ENCODE results near the gene IL21R. TPM values are rescaled to one million over a fixed set of nuclear protein-coding genes. Genes with fewer than 3 reads are reported as not detected.

The IL21R gene
- total RNA-seq, 1 donor = 0.43 TPM

- no peak for DNase-seq (ENCODE audit: low read depth)
- no peak overlapping the region for H3K4me3 ChIP-seq (ENCODE audit: low read depth, low read length)
- no peak for TF ChIP-seq CTCF (IDR thresholded peaks at IDR 0.05; ENCODE audit: insufficient read depth, low read depth, low read length)
Measured at GRCh38 chr16:27463741-27464591, 62.0 kb downstream of the IL21R start.

GRCh38 chr16:27464626-27465482 lies 62.9 kb downstream of the IL21R start:
- no peak overlapping the region for H3K4me3 ChIP-seq (ENCODE audit: low read depth, low read length)
- no peak for TF ChIP-seq CTCF (IDR thresholded peaks at IDR 0.05; ENCODE audit: insufficient read depth, low read depth, low read length)
- DNase-seq (ENCODE audit: low read depth) = no peak

- no peak for DNase-seq (ENCODE audit: low read depth)
- TF ChIP-seq CTCF (IDR thresholded peaks at IDR 0.05; ENCODE audit: insufficient read depth, low read depth, low read length) = no peak
Measured at GRCh38 chr16:27465483-27465879, 63.5 kb downstream of the IL21R start.

GRCh38 chr16:27468941-27469531 lies 67.1 kb downstream of the IL21R start:
- DNase-seq (ENCODE audit: low read depth) = no peak
- TF ChIP-seq CTCF (IDR thresholded peaks at IDR 0.05; ENCODE audit: insufficient read depth, low read depth, low read length) = no peak
- H3K4me3 ChIP-seq (ENCODE audit: low read depth, low read length) = no peak overlapping the region

More at GRCh38 chr16:27465483-27465879, 63.5 kb downstream of the IL21R start:
- no peak overlapping the region for H3K4me3 ChIP-seq (ENCODE audit: low read depth, low read length)

- TF ChIP-seq CTCF (IDR thresholded peaks at IDR 0.05; ENCODE audit: insufficient read depth, low read depth, low read length) = no peak
- no peak overlapping the region for H3K4me3 ChIP-seq (ENCODE audit: low read depth, low read length)
- peak; percentile 80 for DNase-seq (ENCODE audit: low read depth)
Measured at GRCh38 chr16:27470567-27471431, 68.8 kb downstream of the IL21R start.

- no peak overlapping the region for H3K4me3 ChIP-seq (ENCODE audit: low read depth, low read length)
- DNase-seq (ENCODE audit: low read depth) = no peak
- no peak for TF ChIP-seq CTCF (IDR thresholded peaks at IDR 0.05; ENCODE audit: insufficient read depth, low read depth, low read length)
Measured at GRCh38 chr16:27471661-27472060, 69.7 kb downstream of the IL21R start.

All from fibroblast of villous mesenchyme (primary cell).